ENCODE measurements around the gene CCDC28B. TPM values are rescaled to one million over a fixed set of nuclear protein-coding genes. Genes with fewer than 3 reads are reported as not detected.
"Not testable (repeated sequence)": the region's sequence is repeated elsewhere in the genome, so short reads cannot be mapped to it uniquely, and the experiment has no call there.

CCDC28B gene
- total RNA-seq, 1 experiment from 2014 or later, result 10.8 TPM

DNA sequence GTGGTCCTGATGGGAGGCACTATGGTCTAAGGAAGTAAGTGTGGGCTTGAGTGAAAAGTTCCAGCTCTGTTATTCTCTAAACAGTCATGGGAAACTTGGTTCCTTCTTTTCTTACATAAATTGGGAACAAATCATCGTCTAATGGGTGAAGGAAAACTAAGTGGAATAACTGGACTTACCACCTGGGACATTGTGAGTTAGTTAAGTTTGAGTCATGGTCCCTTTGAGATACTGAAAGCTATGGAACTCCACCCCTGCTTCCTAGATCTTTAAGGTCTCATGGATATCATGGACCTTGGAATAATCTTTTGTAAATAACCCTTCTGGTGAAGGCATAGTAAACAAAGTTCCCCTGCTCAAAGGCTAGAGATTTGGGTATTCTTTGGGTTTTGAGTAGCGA is 37.0 kb upstream of the CCDC28B start:
- H3K4me3 ChIP-seq (ENCODE audit: low read depth in 2 of 2, low read length in 2 of 2), result no peak overlapping the region
- no peaks in the 10 kb centered on the region for H3K27me3 ChIP-seq (ENCODE audit: control insufficient read depth, insufficient read depth, low read length)
- TF ChIP-seq, protein P1, sequence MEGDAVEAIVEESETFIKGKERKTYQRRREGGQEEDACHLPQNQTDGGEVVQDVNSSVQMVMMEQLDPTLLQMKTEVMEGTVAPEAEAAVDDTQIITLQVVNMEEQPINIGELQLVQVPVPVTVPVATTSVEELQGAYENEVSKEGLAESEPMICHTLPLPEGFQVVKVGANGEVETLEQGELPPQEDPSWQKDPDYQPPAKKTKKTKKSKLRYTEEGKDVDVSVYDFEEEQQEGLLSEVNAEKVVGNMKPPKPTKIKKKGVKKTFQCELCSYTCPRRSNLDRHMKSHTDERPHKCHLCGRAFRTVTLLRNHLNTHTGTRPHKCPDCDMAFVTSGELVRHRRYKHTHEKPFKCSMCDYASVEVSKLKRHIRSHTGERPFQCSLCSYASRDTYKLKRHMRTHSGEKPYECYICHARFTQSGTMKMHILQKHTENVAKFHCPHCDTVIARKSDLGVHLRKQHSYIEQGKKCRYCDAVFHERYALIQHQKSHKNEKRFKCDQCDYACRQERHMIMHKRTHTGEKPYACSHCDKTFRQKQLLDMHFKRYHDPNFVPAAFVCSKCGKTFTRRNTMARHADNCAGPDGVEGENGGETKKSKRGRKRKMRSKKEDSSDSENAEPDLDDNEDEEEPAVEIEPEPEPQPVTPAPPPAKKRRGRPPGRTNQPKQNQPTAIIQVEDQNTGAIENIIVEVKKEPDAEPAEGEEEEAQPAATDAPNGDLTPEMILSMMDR (IDR thresholded peaks at IDR 0.05), result no peak
- TF ChIP-seq SIN3A (IDR thresholded peaks at IDR 0.05; ENCODE audit: borderline replicate concordance, insufficient read depth, low read depth, low read length) (no peak), TCF7L2 (IDR thresholded peaks at IDR 0.05; ENCODE audit: low read depth, low read length) (no peak), POLR2AphosphoS5 (IDR thresholded peaks at IDR 0.05; ENCODE audit: low read depth, low read length) (no peak)
- TF ChIP-seq, protein P2, sequence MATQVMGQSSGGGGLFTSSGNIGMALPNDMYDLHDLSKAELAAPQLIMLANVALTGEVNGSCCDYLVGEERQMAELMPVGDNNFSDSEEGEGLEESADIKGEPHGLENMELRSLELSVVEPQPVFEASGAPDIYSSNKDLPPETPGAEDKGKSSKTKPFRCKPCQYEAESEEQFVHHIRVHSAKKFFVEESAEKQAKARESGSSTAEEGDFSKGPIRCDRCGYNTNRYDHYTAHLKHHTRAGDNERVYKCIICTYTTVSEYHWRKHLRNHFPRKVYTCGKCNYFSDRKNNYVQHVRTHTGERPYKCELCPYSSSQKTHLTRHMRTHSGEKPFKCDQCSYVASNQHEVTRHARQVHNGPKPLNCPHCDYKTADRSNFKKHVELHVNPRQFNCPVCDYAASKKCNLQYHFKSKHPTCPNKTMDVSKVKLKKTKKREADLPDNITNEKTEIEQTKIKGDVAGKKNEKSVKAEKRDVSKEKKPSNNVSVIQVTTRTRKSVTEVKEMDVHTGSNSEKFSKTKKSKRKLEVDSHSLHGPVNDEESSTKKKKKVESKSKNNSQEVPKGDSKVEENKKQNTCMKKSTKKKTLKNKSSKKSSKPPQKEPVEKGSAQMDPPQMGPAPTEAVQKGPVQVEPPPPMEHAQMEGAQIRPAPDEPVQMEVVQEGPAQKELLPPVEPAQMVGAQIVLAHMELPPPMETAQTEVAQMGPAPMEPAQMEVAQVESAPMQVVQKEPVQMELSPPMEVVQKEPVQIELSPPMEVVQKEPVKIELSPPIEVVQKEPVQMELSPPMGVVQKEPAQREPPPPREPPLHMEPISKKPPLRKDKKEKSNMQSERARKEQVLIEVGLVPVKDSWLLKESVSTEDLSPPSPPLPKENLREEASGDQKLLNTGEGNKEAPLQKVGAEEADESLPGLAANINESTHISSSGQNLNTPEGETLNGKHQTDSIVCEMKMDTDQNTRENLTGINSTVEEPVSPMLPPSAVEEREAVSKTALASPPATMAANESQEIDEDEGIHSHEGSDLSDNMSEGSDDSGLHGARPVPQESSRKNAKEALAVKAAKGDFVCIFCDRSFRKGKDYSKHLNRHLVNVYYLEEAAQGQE (IDR thresholded peaks at IDR 0.05; ENCODE audit: insufficient read depth in 1 of 2, low read depth in 2 of 2, low read length in 1 of 2), result no peak
- H3K27ac ChIP-seq (ENCODE audit: low read length), result no peak overlapping the region
- no peaks in the 10 kb centered on the region for H3K9me3 ChIP-seq (ENCODE audit: control insufficient read depth, insufficient read depth, low read depth, low read length)
- peaks cover 24% of the 10 kb centered on the region for H3K36me3 ChIP-seq (ENCODE audit: control insufficient read depth, insufficient read depth, low read length)
- ChIA-PET POLR2A (no interaction called here), CTCF (no interaction called here)
- DNase-seq (ENCODE audit: low read depth, low spot score), result no peak
- BruUV-seq (replicated peaks), result no TSS peak
- H3K4me1 ChIP-seq (ENCODE audit: control insufficient read depth, insufficient read depth, low read length), result no peaks in the 10 kb centered on the region
- in situ Hi-C loops (cut with HindIII; ENCODE audit: low pct_unique_long_range_greater_than_20kb, low sequenced_read_pairs) (no loop called here), intact Hi-C loops (cut with micrococcal nuclease; ENCODE audit: unreplicated experiment) (no loop called here)
- no peak for ATAC-seq

DNA sequence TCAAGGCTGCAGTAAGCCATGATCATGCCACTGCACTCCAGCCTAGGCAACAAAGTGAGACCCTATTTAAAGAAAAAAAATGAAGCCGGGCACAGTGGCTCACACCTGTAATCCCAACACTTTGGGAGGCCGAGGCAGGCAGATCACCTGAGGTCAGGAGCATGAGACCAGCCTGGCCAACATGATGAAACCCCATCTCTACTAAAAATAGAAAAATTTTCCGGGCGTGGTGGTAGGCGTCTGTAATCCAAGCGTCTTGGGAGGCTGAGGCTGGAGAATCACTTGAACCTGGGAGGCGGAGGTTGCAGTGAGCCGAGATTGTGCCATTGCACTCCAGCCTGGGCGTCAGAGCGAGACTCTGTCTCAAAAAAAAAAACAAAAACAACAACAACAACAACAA is 34.8 kb upstream of the CCDC28B start:
- H3K27ac ChIP-seq (ENCODE audit: low read length); H3K27me3 ChIP-seq (ENCODE audit: control insufficient read depth, insufficient read depth, low read length); H3K4me1 ChIP-seq (ENCODE audit: control insufficient read depth, insufficient read depth, low read length); DNase-seq (ENCODE audit: low read depth, low spot score); ATAC-seq; intact Hi-C loops (cut with micrococcal nuclease; ENCODE audit: unreplicated experiment); in situ Hi-C loops (cut with HindIII; ENCODE audit: low pct_unique_long_range_greater_than_20kb, low sequenced_read_pairs); CTCF ChIA-PET; BruUV-seq (replicated peaks); H3K9me3 ChIP-seq (ENCODE audit: control insufficient read depth, insufficient read depth, low read depth, low read length); POLR2A ChIA-PET; H3K4me3 ChIP-seq (ENCODE audit: low read depth in 2 of 2, low read length in 2 of 2): not testable (repeated sequence)
- H3K36me3 ChIP-seq (ENCODE audit: control insufficient read depth, insufficient read depth, low read length), result peaks cover 19% of the 10 kb centered on the region

DNA sequence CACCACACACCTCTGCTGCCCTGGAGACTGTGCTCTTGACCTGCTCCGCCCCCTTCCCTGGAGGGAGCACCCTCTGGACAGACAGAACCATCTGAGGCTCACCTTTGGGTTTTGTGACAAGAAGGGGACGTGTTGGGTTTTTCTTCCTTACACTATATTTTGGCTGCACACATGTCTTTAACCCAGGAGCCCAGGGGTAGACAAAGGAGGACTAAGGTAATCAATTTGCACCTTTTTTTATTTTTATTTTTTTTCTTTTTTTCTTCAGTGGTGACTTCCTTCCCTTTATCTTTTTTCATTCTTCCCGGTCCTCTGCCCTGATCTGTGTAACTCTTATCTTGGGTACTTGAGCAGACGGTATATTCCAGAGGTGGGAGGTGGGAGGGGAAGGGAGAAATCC is 29.4 kb upstream of the CCDC28B start:
- ATAC-seq (no peak), DNase-seq (ENCODE audit: low read depth, low spot score) (no peak)
- TF ChIP-seq POLR2AphosphoS5 (IDR thresholded peaks at IDR 0.05; ENCODE audit: low read depth, low read length) (no peak), TCF7L2 (IDR thresholded peaks at IDR 0.05; ENCODE audit: low read depth, low read length) (no peak), SIN3A (IDR thresholded peaks at IDR 0.05; ENCODE audit: borderline replicate concordance, insufficient read depth, low read depth, low read length) (no peak)
- TF ChIP-seq, protein P2 (IDR thresholded peaks at IDR 0.05; ENCODE audit: insufficient read depth in 1 of 2, low read depth in 2 of 2, low read length in 1 of 2), result no peak
- TF ChIP-seq, protein P1 (IDR thresholded peaks at IDR 0.05), result no peak
- BruUV-seq (replicated peaks), result no TSS peak
- CTCF ChIA-PET, result no interaction called here
- in situ Hi-C loops (cut with HindIII; ENCODE audit: low pct_unique_long_range_greater_than_20kb, low sequenced_read_pairs), result no loop called here
- no peaks in the 10 kb centered on the region for H3K27me3 ChIP-seq (ENCODE audit: control insufficient read depth, insufficient read depth, low read length)
- H3K4me3 ChIP-seq (ENCODE audit: low read depth in 2 of 2, low read length in 2 of 2), result no peak overlapping the region
- intact Hi-C loops (cut with micrococcal nuclease; ENCODE audit: unreplicated experiment), result no loop called here
- POLR2A ChIA-PET, result no interaction called here
- peaks cover 20% of the 10 kb centered on the region for H3K36me3 ChIP-seq (ENCODE audit: control insufficient read depth, insufficient read depth, low read length)
- no peaks in the 10 kb centered on the region for H3K9me3 ChIP-seq (ENCODE audit: control insufficient read depth, insufficient read depth, low read depth, low read length)
- H3K27ac ChIP-seq (ENCODE audit: low read length), result no peak overlapping the region
- no peaks in the 10 kb centered on the region for H3K4me1 ChIP-seq (ENCODE audit: control insufficient read depth, insufficient read depth, low read length)
